Endodermal cell (in vitro differentiated cells): ENCODE measurements around the gene CTNNA1. TPM values are rescaled to one million over a fixed set of nuclear protein-coding genes. Genes with fewer than 3 reads are reported as not detected.

ENCODE experiments used
- DNase-seq: peaks from one replicate; pipeline ENCODE4 v3.0.0-alpha.2; 2017
- H3K27ac ChIP-seq: 2 replicates; pipeline ENCODE4 v1.5.1; 2013; ENCODE audit warnings: mild to moderate bottlenecking, low read depth, low read length, moderate library complexity
- H3K27me3 ChIP-seq: 2 replicates; pipeline ENCODE4 v1.6.1; 2013; ENCODE audit warnings: mild to moderate bottlenecking, low read length, moderate library complexity; ENCODE audit not compliant: insufficient read depth, control insufficient read depth, poor library complexity, severe bottlenecking
- H3K36me3 ChIP-seq: 2 replicates; pipeline ENCODE4 v1.7.0; 2013; ENCODE audit warnings: mild to moderate bottlenecking, low read length, moderate library complexity; ENCODE audit not compliant: control insufficient read depth, insufficient read depth
- H3K4me1 ChIP-seq: one replicate; pipeline ENCODE4 v1.7.0; 2013; ENCODE audit warnings: low read length; ENCODE audit not compliant: control insufficient read depth, insufficient read depth
- H3K4me3 ChIP-seq: 2 replicates; pipeline ENCODE4 v1.5.1; 2013; ENCODE audit warnings: mild to moderate bottlenecking, low read length, moderate library complexity
- H3K9ac ChIP-seq: 2 replicates; pipeline ENCODE4 v1.6.1; 2013; ENCODE audit warnings: mild to moderate bottlenecking, low read length, moderate library complexity; ENCODE audit not compliant: poor library complexity, severe bottlenecking; ENCODE audit errors: extremely low read depth
- H3K9me3 ChIP-seq: 2 replicates; pipeline ENCODE4 v1.6.1; 2013; ENCODE audit warnings: mild to moderate bottlenecking, low read length, moderate library complexity; ENCODE audit not compliant: control insufficient read depth
- H3K27ac Mint-ChIP-seq: 2 replicates; pipeline ENCODE4 v1.8.0; 2020; ENCODE audit warnings: mixed read lengths
- H3K27me3 Mint-ChIP-seq: 2 replicates; pipeline ENCODE4 v1.8.0; 2021; ENCODE audit warnings: mild to moderate bottlenecking, mixed read lengths; ENCODE audit not compliant: insufficient read depth
- H3K36me3 Mint-ChIP-seq: 2 replicates; pipeline ENCODE4 v1.8.0; 2020; ENCODE audit warnings: low read depth, mixed read lengths
- H3K4me1 Mint-ChIP-seq: 2 replicates; pipeline ENCODE4 v1.8.0; 2020; ENCODE audit warnings: mixed read lengths
- H3K4me3 Mint-ChIP-seq: 2 replicates; pipeline ENCODE4 v1.8.0; 2020; ENCODE audit warnings: mild to moderate bottlenecking, moderate library complexity, mixed read lengths
- H3K9me3 Mint-ChIP-seq: 2 replicates; pipeline ENCODE4 v1.8.0; 2020; ENCODE audit warnings: mild to moderate bottlenecking, mixed read lengths
- CTCF ChIP-seq: fragments of 200-600 bp; sonication (generic); conservative IDR thresholded peaks from 2 replicates; pipeline ENCODE4 v1.5.0; 2021; ENCODE audit warnings: antibody characterized with exemption, mild to moderate bottlenecking
- WGBS, 2 experiments: methylation state at CpG; one replicate each; pipeline versions ENCODE4 v1.1.5 to v1.1.7; 2013; ENCODE audit warnings: missing lambda C conversion rate in 2 of 2, mixed read lengths in 1 of 2; ENCODE audit not compliant: insufficient coverage in 1 of 2, insufficient read length in 1 of 2; 5-methylcytosine and 5-hydroxymethylcytosine counted together
- total RNA-seq, 2 donors: library from RNA; stranded (reverse); fragmentation: NEBNext Ultra II Directional in 1 of 2; extraction: Animal tissue kit (Norgen Biotek cat#: 25700) in 1 of 2; gene quantifications; 2 replicates in 1 of 2; 3 replicates in 1 of 2; pipeline ENCODE4 v1.2.1, GENCODE V29; 2021

CTNNA1 gene
- total RNA-seq, 2 donors from 2014 or later, result 298 to 305 TPM

- no peak overlapping the region for H3K27ac Mint-ChIP-seq
- H3K27ac ChIP-seq, result no peak overlapping the region
- no peak for TF ChIP-seq CTCF
These were observed 21.8 kb downstream of the CTNNA1 start for GRCh38 chr5:138775034-138775433.

GRCh38 chr5:138778234-138778633 is 25.0 kb downstream of the CTNNA1 start:
- no peak overlapping the region for H3K27ac Mint-ChIP-seq
- Histone ChIP-seq H3K9me3 (peaks cover 30% of the 10 kb centered on the region), H3K4me1 (no peaks in the 10 kb centered on the region), H3K9ac (no peak overlapping the region), H3K4me3 (peak overlapping the region; percentile 44), H3K36me3 (peaks cover 57% of the 10 kb centered on the region), H3K27ac (no peak overlapping the region), H3K27me3 (no peaks in the 10 kb centered on the region)
- no peak overlapping the region for H3K4me3 Mint-ChIP-seq
- no peaks in the 10 kb centered on the region for H3K27me3 Mint-ChIP-seq
- peaks cover 45% of the 10 kb centered on the region for H3K9me3 Mint-ChIP-seq
- 98 to 99% methylated on average over 10 to 11 of the region's 11 CpGs for WGBS, 2 experiments
- peaks cover 12% of the 10 kb centered on the region for H3K4me1 Mint-ChIP-seq
- DNase-seq, result no peak
- H3K36me3 Mint-ChIP-seq, result peaks cover 70% of the 10 kb centered on the region
- no peak for TF ChIP-seq CTCF

More at GRCh38 chr5:138775034-138775433, 21.8 kb downstream of the CTNNA1 start:
- peaks cover 20% of the 10 kb centered on the region for H3K4me1 Mint-ChIP-seq
- peaks cover 48% of the 10 kb centered on the region for H3K9me3 Mint-ChIP-seq
- H3K27me3 ChIP-seq, result no peaks in the 10 kb centered on the region
- H3K4me3 ChIP-seq, result no peak overlapping the region
- peaks cover 51% of the 10 kb centered on the region for H3K36me3 Mint-ChIP-seq
- H3K27me3 Mint-ChIP-seq, result no peaks in the 10 kb centered on the region
- no peak for DNase-seq
- H3K4me3 Mint-ChIP-seq, result no peak overlapping the region
- peaks cover 32% of the 10 kb centered on the region for H3K9me3 ChIP-seq
- no peak overlapping the region for H3K9ac ChIP-seq
- no peaks in the 10 kb centered on the region for H3K4me1 ChIP-seq
- 88 to 97% methylated on average over 1 of the region's 1 CpG for WGBS, 2 experiments
- H3K36me3 ChIP-seq, result peaks cover 39% of the 10 kb centered on the region

GRCh38 chr5:138783976-138784375 is 30.8 kb downstream of the CTNNA1 start:
- Histone ChIP-seq H3K9ac (no peak overlapping the region), H3K4me1 (no peaks in the 10 kb centered on the region), H3K27me3 (no peaks in the 10 kb centered on the region), H3K4me3 (no peak overlapping the region), H3K9me3 (peaks cover 9% of the 10 kb centered on the region), H3K36me3 (peaks cover 82% of the 10 kb centered on the region), H3K27ac (no peak overlapping the region)
- Mint-ChIP-seq H3K36me3 (peaks cover 53% of the 10 kb centered on the region), H3K27me3 (no peaks in the 10 kb centered on the region), H3K4me3 (no peak overlapping the region), H3K4me1 (peaks cover 34% of the 10 kb centered on the region), H3K9me3 (peaks cover 7% of the 10 kb centered on the region), H3K27ac (no peak overlapping the region)
- no peak for DNase-seq
- TF ChIP-seq CTCF, result no peak
- WGBS, 2 experiments, result 88 to 94% methylated on average over 7 of the region's 7 CpGs
